Activated CD8-positive, alpha-beta memory T cell treated with anti-CD3 and anti-CD28 coated beads, Interleukin-2, amount 50 U/mL, for 24 hours (primary cell): ENCODE data around the gene EPHB2.
"Not testable (repeated sequence)": the region's sequence is repeated elsewhere in the genome, so short reads cannot be mapped to it uniquely, and the experiment has no call there.

ENCODE experiments used
- DNase-seq: peaks from one replicate; pipeline ENCODE4 v3.0.0-alpha.2; 2020; ENCODE audit errors: extremely low read depth

EPHB2 gene

GRCh38 chr1:22818061-22818770, 107.6 kb downstream of the EPHB2 start:
- no peak for DNase-seq

GRCh38 chr1:22819361-22819760, 108.7 kb downstream of the EPHB2 start:
- no peak for DNase-seq

GRCh38 chr1:22821027-22821426, 110.4 kb downstream of the EPHB2 start:
- DNase-seq = no peak

DNA sequence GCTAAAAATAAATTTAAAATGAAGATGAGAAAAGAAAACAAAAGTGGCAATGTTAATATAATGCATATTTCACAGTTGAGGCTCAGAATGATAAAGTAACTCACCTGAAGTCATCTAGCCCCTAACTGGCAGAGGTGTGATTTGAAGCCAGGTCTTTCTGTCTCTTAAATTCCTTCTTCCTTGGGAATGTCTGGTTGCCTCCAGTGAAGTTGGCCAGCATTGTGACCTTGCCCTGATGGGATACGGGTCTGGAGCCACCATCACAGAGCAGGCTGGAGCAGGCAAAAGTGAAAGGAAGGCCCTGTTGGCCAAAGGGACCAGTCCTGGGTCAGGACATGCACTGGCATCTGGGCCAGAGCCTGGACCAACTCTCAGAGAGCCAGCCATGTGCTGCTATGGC, 111.7 kb downstream of the EPHB2 start:
- DNase-seq = no peak

- no peak for DNase-seq
Observed at GRCh38 chr1:22824466-22824865, 113.8 kb downstream of the EPHB2 start.

- no peak for DNase-seq
Observed at GRCh38 chr1:22824975-22825374, 114.3 kb downstream of the EPHB2 start.

DNA sequence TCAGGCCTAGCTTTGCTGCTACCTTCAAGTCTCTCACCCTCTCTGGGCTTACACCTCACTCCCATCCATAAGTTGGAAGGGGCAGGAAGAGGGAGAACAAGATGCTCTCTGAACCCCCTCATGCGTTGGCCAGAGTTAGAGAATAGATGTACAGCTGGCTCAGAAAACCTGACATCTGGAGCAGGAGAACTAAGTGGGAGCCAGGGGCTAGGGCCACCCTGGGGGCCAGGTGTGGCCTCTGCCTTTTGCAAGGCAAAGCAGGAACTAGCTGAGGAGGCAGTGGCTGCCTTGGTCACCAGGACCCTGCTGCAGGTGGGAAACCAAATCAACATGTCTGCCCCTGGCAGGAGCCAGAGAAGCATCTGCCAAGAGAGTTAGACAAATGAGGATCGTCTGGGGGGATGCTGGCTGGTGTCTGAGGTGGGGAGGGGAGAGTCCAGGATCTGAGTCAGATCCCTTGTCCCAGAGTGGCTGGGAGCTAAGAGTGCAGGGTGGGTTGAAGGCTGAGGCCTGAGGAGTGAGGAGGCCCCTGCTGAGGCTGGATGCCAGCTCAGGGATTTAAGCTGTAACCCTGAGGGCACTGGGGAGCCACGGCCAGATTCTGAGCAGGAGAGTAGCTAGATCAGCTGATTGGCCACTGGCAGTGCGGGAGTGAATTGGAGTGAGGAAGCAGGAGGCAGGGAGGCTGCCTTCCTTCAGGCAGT, 115.0 kb downstream of the EPHB2 start:
- DNase-seq = no peak

DNA sequence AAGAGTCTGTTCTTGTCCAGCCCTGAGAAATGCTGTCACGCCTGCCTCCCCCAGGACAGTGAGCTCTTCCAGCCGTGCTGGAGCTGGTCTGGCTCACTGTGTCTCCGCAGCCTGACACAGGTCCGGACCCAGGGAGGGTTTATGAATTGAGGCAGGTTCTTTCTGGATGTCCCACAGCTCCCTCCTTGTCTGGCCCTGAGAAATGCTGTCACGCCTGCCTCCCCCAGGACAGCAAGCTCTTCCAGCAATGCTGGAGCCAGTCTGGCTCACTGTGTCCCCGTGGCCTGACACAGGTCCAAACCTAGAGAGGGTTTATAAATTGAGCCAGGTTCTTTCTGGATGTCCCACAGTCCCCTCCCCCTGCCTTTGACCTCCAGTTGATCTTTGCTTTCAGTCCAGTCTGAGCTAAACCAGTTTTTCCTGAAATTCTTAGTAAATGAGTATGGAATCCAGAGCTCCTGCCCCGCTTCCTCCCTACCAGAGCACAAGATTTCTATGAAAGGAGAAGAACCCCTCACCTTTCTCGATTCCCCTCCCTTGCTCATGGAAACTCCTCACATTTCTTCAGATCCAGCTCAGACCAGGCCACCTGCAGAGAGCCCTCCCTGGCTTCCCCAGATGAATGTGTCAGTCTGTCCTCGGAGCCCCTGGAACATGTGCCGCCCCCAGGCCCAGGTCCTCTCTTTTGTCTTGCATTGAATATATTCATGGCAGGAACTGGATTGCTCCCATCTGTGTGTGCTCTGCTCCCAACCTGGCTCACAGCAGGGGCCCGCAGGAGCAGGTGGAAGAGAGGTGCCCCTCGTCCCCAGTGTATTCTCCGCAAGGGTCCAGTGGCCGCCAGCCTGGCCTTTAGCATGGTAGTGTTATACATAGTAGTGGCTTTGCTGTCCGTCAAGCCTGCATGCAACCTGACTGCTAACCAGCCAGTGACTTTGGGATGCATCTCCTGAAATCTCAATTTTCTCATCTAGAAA, 116.3 kb downstream of the EPHB2 start:
- no peak for DNase-seq

DNA sequence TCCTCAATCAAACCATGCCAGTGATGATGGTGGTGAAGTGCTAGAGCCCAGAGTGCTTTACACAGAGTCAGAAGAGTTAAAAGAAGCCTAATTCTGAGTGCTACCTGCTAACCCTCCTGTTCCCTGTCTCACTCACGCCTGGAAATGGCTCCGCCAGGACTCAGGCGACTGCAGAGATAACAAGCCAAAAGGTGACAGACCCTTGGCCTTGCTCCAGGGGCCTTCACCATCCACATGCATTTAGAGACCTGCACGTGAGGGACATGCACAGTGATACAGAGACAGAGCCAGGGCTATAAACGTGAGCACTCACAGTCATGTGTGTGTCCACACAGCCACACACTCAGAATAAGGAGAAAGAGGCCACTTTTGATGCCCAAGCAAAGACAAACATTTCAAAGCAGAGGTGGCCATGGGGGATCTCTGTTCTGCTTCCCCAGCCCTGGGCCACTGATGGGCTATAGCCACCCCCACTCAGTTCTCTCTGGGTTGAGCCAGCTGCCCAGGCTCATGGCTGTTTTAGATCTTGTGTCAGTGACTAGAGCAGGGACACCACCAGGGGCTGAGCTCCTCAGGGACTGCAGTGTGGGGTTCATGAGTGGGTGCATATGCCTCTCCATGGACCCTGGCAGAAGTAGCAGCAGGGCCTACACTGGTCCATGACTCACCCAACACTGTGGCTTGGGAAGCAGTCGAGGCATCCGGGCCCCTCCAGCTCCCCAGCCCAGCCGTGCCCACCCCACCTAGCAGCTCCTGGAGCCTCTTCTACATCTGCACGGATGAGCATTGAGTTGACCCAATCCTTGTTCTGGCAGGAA, 117.2 kb downstream of the EPHB2 start:
- no peak for DNase-seq

DNA sequence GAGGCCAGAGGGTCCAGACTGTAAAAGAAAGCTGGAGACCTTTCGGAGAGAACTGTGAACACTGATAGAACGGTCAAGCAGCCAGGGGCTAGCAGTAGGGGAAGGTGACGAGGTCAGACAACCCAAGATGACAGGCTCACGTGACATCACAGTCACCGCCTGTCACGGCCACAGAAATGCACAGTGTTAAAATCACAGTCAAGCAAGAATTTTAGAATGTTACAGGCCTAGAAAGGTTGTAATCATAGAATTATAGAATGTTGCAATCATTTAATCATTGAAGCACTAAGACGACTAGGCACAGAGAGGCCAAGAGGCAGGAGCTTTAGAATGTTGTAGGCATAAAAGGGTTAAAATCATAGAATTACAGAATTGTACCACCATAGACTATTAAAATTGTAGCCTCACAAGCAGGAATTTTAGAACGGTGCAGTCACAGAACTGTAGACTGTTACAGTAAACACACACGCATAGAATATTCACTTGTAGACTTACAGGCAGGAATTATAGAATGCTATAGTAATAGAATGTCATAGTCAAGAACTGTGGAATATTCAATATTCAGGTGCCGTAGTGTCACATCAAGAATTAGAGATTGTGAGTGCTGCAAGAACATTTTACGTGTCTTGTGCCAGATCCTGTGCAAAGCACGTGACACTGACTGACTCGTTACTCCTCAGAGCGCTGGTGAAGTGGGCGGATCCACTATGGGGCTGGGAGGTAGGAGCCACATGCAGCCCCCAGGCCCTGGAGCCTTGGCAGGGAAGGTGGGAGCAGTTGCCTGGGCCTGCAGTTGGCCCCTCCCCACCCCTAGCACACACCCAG, 118.1 kb downstream of the EPHB2 start:
- no peak for DNase-seq

- no peak for DNase-seq
Observed at GRCh38 chr1:22829309-22829989, 118.8 kb downstream of the EPHB2 start.

DNA sequence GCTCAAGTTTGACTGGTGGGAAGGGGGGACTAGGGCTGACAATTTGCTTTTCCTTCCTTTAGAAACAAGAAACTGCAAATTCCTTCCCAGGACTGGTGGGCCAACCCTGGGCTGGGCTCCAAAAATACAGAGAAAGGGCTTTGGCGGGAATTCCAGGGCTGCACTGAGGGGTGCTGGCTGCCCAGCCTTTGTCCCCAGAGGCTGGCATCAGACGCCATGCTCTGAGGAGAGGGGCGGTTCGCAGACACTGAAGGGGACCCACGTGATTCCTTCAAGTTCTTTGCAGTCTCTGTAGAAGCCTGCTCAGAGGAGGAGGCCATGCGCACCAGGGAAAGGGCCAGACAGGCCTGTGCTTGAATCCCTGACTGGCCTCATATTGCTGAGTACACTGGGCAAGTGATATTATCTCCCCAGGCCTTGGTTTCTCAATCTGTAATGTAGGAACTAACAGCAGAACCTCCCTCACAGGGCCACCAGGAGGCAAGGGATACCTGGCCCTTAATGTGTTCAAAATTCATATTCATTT, 119.5 kb downstream of the EPHB2 start:
- DNase-seq = no peak

DNA sequence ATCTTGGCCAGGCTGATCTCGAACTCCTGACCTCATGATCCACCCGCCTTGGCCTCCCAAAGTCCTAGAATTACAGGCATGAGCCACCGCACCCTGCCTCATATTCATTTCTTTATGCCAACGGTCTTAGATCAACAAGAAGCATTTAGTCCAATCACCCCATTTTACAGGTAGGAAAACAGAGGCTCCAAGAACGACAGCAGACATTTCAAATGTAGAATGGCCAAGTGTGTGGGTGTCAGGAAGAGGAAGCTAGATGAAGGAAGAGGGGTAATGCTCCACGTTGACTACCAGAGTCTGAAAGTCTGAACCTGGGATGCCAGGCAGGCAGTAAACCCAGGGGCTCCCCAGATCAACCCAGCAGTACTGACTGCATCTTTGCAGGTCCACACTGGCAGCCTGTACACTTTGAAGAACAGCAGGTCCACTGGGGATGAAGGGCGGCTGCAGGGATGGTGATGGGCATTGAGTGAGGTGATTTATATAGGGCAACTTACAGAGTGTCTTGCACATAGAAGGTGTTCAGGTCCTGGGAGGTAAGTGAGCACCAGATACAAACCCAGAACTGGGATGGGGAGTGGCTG, 120.2 kb downstream of the EPHB2 start:
- DNase-seq = no peak

DNA sequence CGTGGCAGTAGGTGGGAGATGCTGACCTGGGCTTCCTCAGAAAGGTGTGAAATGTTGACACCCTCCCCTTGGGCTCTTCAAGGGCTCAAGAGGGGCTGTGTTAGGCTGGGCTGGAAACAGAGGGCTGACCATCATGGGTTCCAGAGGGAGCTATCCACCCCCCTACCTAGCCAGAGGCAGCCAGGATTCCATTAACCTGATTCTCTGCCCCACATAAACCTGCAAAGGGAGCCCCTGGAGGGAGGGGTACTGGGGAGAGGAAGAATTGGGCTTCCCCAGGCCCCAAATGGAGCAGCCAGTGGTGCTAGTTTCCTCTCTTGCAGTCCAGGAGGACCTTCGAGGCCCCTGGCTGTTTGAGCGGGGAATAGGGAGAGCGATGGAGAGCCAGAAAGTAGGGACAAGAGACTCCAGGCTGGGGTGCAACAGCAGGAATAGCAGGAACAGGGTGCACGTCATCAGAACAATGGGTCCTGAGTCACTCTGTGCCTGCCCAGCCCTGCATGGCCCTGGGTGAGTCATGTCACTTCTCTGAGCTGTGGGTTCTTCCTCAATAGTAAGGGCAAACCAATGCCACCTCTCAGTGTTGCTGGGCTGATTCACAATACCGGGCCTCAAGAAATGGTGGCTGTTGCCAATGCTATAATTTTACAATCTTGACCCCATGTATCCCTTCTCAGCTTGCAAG, 121.2 kb downstream of the EPHB2 start:
- no peak for DNase-seq

DNA sequence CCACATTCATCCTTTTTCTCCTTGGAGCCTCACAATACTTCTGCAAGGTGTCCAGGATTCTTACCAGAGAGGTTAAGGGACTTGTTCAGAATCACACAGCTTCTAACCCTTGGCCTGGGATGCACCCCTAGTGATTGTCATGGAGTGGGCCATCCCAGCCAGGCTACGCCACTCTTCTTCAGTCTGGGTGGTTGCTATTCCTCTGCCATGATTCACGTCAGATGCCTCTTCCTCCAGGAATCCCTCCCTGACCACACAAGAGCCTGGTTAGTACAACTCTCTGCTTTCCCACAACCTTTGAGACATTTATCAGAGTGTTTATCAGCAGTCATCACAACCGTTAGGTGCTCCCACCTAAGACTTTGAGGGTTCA, 121.8 kb downstream of the EPHB2 start:
- DNase-seq = no peak

- no peak for DNase-seq
Observed at GRCh38 chr1:22833699-22834098, 123.1 kb downstream of the EPHB2 start.

DNA sequence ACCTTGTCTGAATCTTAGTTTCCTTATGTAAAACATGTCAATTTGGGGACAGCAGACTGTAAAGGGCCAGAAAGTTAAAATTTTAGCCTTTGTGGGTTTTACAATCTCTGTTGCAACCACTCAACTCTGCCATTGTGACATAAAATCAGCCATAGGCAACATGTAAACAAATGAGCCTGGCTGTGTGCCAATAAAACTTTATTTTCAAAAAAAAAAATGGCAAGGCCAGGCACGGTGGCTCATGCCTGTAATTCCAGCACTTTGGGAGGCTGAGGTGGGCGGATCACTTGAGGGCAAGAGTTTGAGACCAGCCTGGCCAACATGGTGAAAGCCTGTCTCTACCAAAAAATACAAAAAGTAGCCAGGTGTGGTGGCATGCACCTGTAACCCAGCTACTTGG, 123.8 kb downstream of the EPHB2 start:
- not testable (repeated sequence) for DNase-seq

DNA sequence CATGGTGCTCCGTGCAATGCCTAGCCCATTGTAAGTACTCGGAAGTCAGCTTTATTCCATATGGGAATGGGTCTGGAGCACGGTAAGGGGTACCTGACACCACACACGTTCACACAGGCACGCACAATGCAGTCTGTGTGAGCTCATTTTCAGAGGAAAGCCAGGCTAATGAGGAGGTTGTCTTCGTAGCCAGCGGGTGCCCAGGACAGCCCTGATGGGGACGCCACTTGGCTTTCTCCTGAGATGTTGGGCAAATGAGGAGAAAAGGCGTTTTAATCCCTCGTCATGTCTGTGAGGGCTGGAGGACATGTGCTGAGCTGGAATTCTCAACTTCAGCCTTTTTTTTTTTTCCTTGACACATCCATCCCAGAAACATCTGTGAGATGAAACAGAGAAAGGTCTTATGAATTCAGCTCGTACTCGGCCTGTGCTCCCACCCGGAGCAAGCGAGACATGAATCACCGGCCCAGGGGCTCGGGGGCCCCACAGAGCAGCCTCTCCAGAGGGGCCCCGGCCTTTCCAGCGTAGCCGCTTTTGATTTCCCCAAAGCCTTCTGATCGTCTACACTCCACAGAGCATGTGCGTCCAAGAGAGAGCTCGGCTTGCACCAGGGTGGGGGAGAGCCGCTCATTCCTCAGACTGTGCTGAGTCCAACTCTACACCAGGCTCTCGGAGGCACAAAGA, 125.1 kb downstream of the EPHB2 start:
- no peak for DNase-seq
